GM13977 (cell line): ENCODE measurements around the gene TNFRSF1A.

Source experiments
- DNase-seq: peaks from one replicate; pipeline ENCODE4 v3.0.0; 2012; ENCODE audit warnings: low spot score
- in situ Hi-C: fragments of 300-500 bp; cut with MboI; formaldehyde crosslinking; loops from one replicate; pipeline ENCODE4 v1.12.0; 2022; ENCODE audit warnings: low sequenced_read_pairs, low pct_unique_long_range_greater_than_20kb, mixed read lengths, inconsistent platforms; ENCODE audit not compliant: unreplicated experiment
- TF ChIP-seq, protein P1 (sequence below): IDR thresholded peaks from 2 replicates; pipeline ENCODE4 v1.5.1; 2012; ENCODE audit warnings: mild to moderate bottlenecking, control low read depth; ENCODE audit not compliant: insufficient read depth; ENCODE audit errors: extremely low read depth, missing control alignments

TNFRSF1A gene

DNA sequence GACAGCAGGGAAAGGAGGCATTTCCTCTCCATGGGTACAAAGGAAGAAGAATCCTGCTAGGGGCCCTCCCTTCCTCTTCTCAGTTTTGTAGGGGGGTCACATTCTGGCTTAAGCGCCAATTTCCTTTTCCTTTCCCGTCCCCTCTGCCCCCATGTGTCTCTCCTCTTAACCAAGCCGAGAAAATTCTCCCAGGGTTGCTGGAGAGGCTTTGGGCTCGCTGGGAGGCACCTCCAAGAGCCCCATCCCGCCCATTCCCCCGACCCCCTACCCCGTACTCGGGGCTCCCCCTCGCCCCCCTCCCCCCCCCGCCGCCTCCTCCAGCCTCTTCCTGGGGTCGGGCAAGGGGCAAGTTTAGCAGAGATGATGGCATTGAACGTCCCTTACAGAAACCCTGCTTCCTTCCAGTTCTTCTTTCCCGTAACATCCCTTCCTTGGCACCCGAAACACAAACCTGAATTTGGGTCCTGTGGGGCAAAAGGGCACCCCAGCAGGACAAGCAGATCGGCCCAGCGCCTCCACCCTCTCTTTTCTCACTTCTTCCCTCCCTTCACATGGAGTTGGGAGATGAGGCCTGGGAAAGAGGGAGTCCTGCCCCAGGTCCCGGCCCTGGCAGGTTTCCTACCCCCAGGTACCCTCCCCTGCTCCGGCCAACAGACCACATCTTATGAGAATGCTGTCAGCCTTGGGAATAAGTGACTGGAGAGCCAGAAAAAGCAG lies 17.7 kb downstream of the TNFRSF1A start:
- TF ChIP-seq, protein P1, sequence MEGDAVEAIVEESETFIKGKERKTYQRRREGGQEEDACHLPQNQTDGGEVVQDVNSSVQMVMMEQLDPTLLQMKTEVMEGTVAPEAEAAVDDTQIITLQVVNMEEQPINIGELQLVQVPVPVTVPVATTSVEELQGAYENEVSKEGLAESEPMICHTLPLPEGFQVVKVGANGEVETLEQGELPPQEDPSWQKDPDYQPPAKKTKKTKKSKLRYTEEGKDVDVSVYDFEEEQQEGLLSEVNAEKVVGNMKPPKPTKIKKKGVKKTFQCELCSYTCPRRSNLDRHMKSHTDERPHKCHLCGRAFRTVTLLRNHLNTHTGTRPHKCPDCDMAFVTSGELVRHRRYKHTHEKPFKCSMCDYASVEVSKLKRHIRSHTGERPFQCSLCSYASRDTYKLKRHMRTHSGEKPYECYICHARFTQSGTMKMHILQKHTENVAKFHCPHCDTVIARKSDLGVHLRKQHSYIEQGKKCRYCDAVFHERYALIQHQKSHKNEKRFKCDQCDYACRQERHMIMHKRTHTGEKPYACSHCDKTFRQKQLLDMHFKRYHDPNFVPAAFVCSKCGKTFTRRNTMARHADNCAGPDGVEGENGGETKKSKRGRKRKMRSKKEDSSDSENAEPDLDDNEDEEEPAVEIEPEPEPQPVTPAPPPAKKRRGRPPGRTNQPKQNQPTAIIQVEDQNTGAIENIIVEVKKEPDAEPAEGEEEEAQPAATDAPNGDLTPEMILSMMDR: no peak
- in situ Hi-C loops: no loop called here
- no peak for DNase-seq

DNA sequence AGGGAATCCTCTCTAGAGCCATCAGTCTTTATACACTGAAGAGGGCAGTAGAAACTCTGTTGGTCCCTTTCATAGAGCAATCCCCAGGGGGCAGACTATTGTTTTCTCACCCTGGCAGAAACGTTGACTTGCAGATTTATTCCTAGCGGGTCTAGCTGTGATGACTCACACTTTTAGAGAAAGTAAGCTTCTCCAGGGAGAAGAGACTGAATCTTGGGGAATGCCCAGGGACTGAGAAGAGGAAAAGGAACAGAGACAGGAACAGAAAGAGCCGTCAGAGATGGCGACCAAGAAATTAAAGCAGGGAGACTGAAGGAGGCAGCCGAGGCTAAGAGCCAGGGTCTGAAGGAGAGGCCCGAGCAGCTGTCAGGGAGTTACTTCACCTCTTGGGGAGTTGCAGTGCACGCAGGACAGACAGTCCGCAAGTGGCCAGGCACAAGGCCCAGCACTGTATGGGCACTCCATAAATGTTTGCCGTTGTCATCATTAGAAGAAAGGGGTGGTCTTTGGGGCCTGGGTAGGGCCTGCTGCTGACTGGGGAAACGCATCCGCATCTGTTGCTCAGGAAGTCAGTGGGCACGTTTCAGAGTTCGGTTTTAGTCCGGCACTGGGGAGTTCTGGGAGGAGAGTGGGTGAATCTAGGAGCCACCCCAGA lies 18.4 kb downstream of the TNFRSF1A start:
- TF ChIP-seq, protein P1: peak; percentile 53
- DNase-seq: peak; percentile 81
- in situ Hi-C loops: no loop called here

DNA sequence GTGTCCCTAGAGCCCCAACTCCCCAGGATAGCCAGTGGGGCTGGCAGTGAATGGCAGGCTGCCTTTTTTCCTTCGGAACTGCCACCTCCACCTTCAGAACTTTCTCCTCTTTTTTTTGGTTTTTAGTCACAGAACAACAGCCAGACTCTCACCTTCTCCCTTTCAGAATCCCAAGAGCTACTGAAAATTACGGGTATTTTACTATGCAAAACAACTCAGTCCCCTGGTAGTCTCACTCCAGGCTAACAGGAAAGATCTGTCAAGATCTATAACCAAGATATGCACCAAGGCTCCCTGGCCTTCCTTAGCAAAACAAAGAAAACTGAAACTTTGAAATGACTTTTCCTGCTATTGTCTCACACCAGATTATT lies 18.9 kb downstream of the TNFRSF1A start:
- no peak for DNase-seq
- TF ChIP-seq, protein P1: no peak
- in situ Hi-C loops: no loop called here

DNA sequence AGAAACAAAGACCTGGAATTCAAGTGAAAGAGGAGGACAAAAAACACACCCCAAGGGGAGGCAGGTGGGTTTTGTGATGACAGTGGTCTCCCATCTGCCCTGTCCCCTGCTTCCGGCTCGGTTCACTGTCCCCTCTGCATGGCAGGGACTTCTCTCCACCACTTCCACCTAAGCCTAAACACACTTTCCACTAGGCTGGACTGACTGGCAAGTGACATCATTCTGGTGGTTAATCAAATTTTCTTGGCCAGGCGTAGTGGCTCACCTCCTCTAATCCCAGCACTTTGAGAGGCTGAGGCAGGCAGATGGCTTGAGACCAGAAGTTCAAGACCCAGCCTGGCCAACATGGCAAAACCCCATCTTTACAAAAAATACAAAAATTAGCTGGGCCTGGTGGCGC lies 19.5 kb downstream of the TNFRSF1A start:
- no peak for DNase-seq
- in situ Hi-C loops: no loop called here
- TF ChIP-seq, protein P1: no peak

DNA sequence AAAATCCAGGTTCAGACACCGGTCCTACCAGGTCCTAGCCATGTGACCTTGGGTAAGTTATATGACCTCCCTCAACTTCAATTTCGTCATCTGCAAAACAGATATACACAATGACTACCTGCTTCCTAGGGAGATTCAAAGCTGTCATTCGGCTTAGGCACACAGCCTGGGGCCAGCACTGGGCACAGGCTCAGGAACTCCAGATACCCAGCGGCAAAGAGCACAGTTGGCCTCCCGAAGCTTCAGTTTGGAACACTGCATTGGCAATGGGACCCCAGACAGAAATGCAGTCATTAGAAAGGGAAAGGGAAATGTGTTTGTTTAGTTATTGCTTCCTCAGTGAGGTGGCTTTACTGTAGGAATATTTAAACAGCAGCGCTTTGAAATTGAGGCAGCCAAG lies 20.0 kb downstream of the TNFRSF1A start:
- TF ChIP-seq, protein P1: no peak
- no peak for DNase-seq
- in situ Hi-C loops: no loop called here

DNA sequence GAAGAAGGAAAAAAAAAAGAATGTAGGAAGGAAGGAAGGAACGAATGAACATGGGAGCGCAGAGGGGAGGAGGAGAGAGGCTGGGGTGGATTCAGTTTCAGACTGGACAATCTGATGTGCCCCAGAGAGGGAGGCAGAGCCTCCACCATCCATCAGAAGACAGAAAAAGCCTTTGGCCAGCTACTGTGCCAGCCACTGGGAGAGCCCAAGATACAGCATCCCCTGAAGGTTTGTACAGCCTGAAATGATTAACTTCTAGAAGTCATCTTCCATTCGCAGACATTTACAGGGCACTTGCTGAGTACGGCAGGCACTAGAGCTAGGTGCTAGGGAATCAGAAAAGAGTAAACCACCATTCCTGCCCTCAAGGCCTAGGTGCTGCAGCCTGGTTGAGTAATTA lies 22.4 kb downstream of the TNFRSF1A start:
- DNase-seq: no peak
- TF ChIP-seq, protein P1: no peak
- in situ Hi-C loops: no loop called here
